Breast epithelium (tissue), 3 donors: ENCODE results near the gene KRTAP13-2.

Experiments used
- POLR2A ChIP-seq: fragments of 450-650 bp; IDR thresholded peaks from one replicate; pipeline ENCODE4 v1.6.1; 2016; ENCODE audit warnings: antibody characterized with exemption, mild to moderate bottlenecking, moderate library complexity
- TF ChIP-seq, protein P1 (sequence below), 3 donors: fragments of 450-650 bp; IDR thresholded peaks; one replicate each; pipeline ENCODE4 v1.5.1; 2016 to 2017; ENCODE audit warnings: antibody characterized with exemption in 3 of 3, mild to moderate bottlenecking in 3 of 3, moderate library complexity in 3 of 3

DNA sequence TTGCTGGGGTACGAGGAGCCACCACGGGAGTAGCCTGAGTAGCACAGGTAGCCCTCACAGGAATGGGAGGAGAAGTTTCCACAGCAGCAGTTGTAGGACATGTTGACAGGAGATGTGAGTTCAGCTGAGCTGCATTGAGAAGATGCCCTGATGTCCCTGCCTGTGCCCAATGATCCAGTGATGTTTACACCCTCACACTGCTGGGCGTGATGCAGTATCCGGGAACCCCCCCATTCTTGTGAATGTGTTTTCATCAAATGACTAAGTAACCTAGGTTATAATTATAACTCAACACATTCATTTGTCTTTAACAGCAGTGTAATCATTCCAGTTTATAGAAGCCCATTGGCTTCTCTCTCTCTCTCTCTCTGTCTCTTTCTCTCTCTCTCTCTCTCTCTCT lies 23.6 kb downstream of the KRTAP13-2 start, which contains the start of gene KRTAP23-1:
- TF ChIP-seq, protein P1, sequence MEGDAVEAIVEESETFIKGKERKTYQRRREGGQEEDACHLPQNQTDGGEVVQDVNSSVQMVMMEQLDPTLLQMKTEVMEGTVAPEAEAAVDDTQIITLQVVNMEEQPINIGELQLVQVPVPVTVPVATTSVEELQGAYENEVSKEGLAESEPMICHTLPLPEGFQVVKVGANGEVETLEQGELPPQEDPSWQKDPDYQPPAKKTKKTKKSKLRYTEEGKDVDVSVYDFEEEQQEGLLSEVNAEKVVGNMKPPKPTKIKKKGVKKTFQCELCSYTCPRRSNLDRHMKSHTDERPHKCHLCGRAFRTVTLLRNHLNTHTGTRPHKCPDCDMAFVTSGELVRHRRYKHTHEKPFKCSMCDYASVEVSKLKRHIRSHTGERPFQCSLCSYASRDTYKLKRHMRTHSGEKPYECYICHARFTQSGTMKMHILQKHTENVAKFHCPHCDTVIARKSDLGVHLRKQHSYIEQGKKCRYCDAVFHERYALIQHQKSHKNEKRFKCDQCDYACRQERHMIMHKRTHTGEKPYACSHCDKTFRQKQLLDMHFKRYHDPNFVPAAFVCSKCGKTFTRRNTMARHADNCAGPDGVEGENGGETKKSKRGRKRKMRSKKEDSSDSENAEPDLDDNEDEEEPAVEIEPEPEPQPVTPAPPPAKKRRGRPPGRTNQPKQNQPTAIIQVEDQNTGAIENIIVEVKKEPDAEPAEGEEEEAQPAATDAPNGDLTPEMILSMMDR (IDR thresholded peaks at IDR 0.05), result no peak
- TF ChIP-seq POLR2A, result no peak
